Activated gamma-delta T cell (primary cell): ENCODE measurements around the gene TUBA1C.
"Not testable (repeated sequence)": the region's sequence is repeated elsewhere in the genome, so short reads cannot be mapped to it uniquely, and the experiment has no call there.

Experiments used
- DNase-seq: peaks from one replicate; lab custom pipeline; 2025; lab: John Stamatoyannopoulos, UW
- total RNA-seq, 2 donors: gene quantifications; one replicate each; lab custom pipeline; 2026; lab: John Stamatoyannopoulos, UW

TUBA1C gene
- total RNA-seq = 27.6 to 41.0 reads per million in 2 donors

- DNase-seq = peak; percentile 67
These were observed at the start of gene TUBA1C for GRCh38 chr12:49264873-49265792. Gene TUBA1C (plus strand): TSS chr12:49265082. CDS start chr12:49265182, 100 bp downstream.

- no peak for DNase-seq
These were observed 45.4 kb upstream of the TUBA1C start for GRCh38 chr12:49219417-49220026.

GRCh38 chr12:49220972-49221371 lies 43.9 kb upstream of the TUBA1C start:
- no peak for DNase-seq

- DNase-seq = no peak
These were observed 41.8 kb upstream of the TUBA1C start for GRCh38 chr12:49223122-49223521.

GRCh38 chr12:49223590-49224369 lies 41.1 kb upstream of the TUBA1C start:
- DNase-seq = no peak

- no peak for DNase-seq
These were observed 39.2 kb upstream of the TUBA1C start for GRCh38 chr12:49225576-49226166.

- DNase-seq = no peak
These were observed 37.2 kb upstream of the TUBA1C start for GRCh38 chr12:49227713-49228112.

- no peak for DNase-seq
These were observed 36.2 kb upstream of the TUBA1C start for GRCh38 chr12:49228653-49229052.

GRCh38 chr12:49230176-49230804 lies 34.6 kb upstream of the TUBA1C start:
- DNase-seq = no peak

- no peak for DNase-seq
These were observed 34.1 kb upstream of the TUBA1C start for GRCh38 chr12:49230805-49231194.

- no peak for DNase-seq
These were observed 32.8 kb upstream of the TUBA1C start for GRCh38 chr12:49231878-49232655.

GRCh38 chr12:49232940-49233841 lies 31.7 kb upstream of the TUBA1C start:
- no peak for DNase-seq

GRCh38 chr12:49233842-49234526 lies 30.9 kb upstream of the TUBA1C start:
- no peak for DNase-seq

- DNase-seq = no peak
These were observed 28.5 kb upstream of the TUBA1C start for GRCh38 chr12:49236423-49236822.

- no peak for DNase-seq
These were observed 21.3 kb upstream of the TUBA1C start for GRCh38 chr12:49243631-49244030.

GRCh38 chr12:49244176-49244575 lies 20.7 kb upstream of the TUBA1C start:
- DNase-seq = no peak

GRCh38 chr12:49251357-49251756 lies 13.5 kb upstream of the TUBA1C start:
- no peak for DNase-seq

- no peak for DNase-seq
These were observed 11.8 kb upstream of the TUBA1C start for GRCh38 chr12:49253033-49253623.

GRCh38 chr12:49255456-49255855 lies 9.4 kb upstream of the TUBA1C start:
- not testable (repeated sequence) for DNase-seq
